ENCODE measurements around the gene STEAP4.

Gene STEAP4

GRCh38 chr7:88317422-88317821, 10.7 kb upstream of the STEAP4 start:
- Histone ChIP-seq H3K27ac (no peak overlapping the region), H3K4me1 (peaks cover 0 to 44% (median 3%) of the 10 kb centered on the region in 10 experiments; a peak in 8 of 20 replicates), H3K4me3 (no peak overlapping the region), H4K20me1 (no peaks in the 10 kb centered on the region), H3K9ac (no peak overlapping the region), H3K36me3 (no peaks in the 10 kb centered on the region), H3K27me3 (no peaks in the 10 kb centered on the region), H3K4me2 (peak overlapping the region in 3 of 11 experiments; percentile 23 to 55 (median 45); a peak in 3 of 22 replicates), H3K9me3 (replicated peaks in 1 of 11) (no peaks in the 10 kb centered on the region)
- TF ChIP-seq Cebpa-rat (IDR thresholded peaks at IDR 0.05) = no peak

GRCh38 chr7:88316456-88316855, 9.8 kb upstream of the STEAP4 start:
- Histone ChIP-seq H3K4me3 (no peak overlapping the region), H4K20me1 (no peaks in the 10 kb centered on the region), H3K4me1 (peaks cover 0 to 44% (median 3%) of the 10 kb centered on the region in 10 experiments; a peak in 8 of 20 replicates), H3K27me3 (no peaks in the 10 kb centered on the region), H3K9ac (no peak overlapping the region), H3K36me3 (no peaks in the 10 kb centered on the region), H3K27ac (peak overlapping the region in 3 of 11 experiments; percentile 34 to 50 (median 48); a peak in 5 of 22 replicates), H3K4me2 (peak overlapping the region in 2 of 11 experiments; percentile 43 to 55; a peak in 4 of 22 replicates), H3K9me3 (replicated peaks in 1 of 11) (no peaks in the 10 kb centered on the region)
- TF ChIP-seq Cebpa-rat (IDR thresholded peaks at IDR 0.05) = no peak

GRCh38 chr7:88315522-88315921, 8.8 kb upstream of the STEAP4 start:
- Histone ChIP-seq H3K27me3 (no peaks in the 10 kb centered on the region), H3K9me3 (replicated peaks in 1 of 11) (no peaks in the 10 kb centered on the region), H3K9ac (no peak overlapping the region), H3K4me1 (peaks cover 0 to 44% (median 3%) of the 10 kb centered on the region in 10 experiments; a peak in 8 of 20 replicates), H3K4me2 (peak overlapping the region in 4 of 11 experiments; percentile 27 to 55 (median 42); a peak in 7 of 22 replicates), H3K27ac (peak overlapping the region in 4 of 11 experiments; percentile 8 to 52 (median 41); a peak in 5 of 22 replicates), H3K36me3 (no peaks in the 10 kb centered on the region), H3K4me3 (no peak overlapping the region), H4K20me1 (no peaks in the 10 kb centered on the region)
- no peak for TF ChIP-seq Cebpa-rat (IDR thresholded peaks at IDR 0.05)

GRCh38 chr7:88314061-88314491, 7.4 kb upstream of the STEAP4 start:
- no peaks in the 10 kb centered on the region for H3K36me3 ChIP-seq
- peak overlapping the region in 3 of 11 experiments; percentile 35 to 56 (median 49); a peak in 6 of 22 replicates for H3K4me2 ChIP-seq
- peaks cover 0 to 44% (median 3%) of the 10 kb centered on the region in 10 experiments; a peak in 8 of 20 replicates for H3K4me1 ChIP-seq
- H3K9me3 ChIP-seq (replicated peaks in 1 of 11) = no peaks in the 10 kb centered on the region
- no peak for TF ChIP-seq Cebpa-rat (IDR thresholded peaks at IDR 0.05)
- no peak overlapping the region for H3K4me3 ChIP-seq
- H3K9ac ChIP-seq = no peak overlapping the region
- peak overlapping the region in 3 of 11 experiments; percentile 40 to 61 (median 52); a peak in 6 of 22 replicates for H3K27ac ChIP-seq
- no peaks in the 10 kb centered on the region for H3K27me3 ChIP-seq
- no peaks in the 10 kb centered on the region for H4K20me1 ChIP-seq

- H3K9me3 ChIP-seq (replicated peaks in 1 of 11) = no peaks in the 10 kb centered on the region
- no peaks in the 10 kb centered on the region for H3K36me3 ChIP-seq
- H4K20me1 ChIP-seq = no peaks in the 10 kb centered on the region
- no peak overlapping the region for H3K9ac ChIP-seq
- no peak overlapping the region for H3K27ac ChIP-seq
- H3K4me3 ChIP-seq = no peak overlapping the region
- no peak for TF ChIP-seq Cebpa-rat (IDR thresholded peaks at IDR 0.05)
- no peaks in the 10 kb centered on the region for H3K27me3 ChIP-seq
- H3K4me2 ChIP-seq = no peak overlapping the region
- H3K4me1 ChIP-seq = peaks cover 0 to 37% (median 3%) of the 10 kb centered on the region in 10 experiments; a peak in 8 of 20 replicates
Observed at GRCh38 chr7:88312061-88312663, 5.5 kb upstream of the STEAP4 start.

- H3K36me3 ChIP-seq = no peaks in the 10 kb centered on the region
- peaks cover 0 to 35% (median 3%) of the 10 kb centered on the region in 10 experiments; a peak in 8 of 20 replicates for H3K4me1 ChIP-seq
- no peak overlapping the region for H3K4me2 ChIP-seq
- no peak overlapping the region for H3K27ac ChIP-seq
- no peak overlapping the region for H3K4me3 ChIP-seq
- no peaks in the 10 kb centered on the region for H4K20me1 ChIP-seq
- no peaks in the 10 kb centered on the region for H3K27me3 ChIP-seq
- H3K9me3 ChIP-seq (replicated peaks in 1 of 11) = peaks cover 0 to 4% (median 0%) of the 10 kb centered on the region in 11 experiments; a peak in 4 of 22 replicates
- H3K9ac ChIP-seq = no peak overlapping the region
- TF ChIP-seq Cebpa-rat (IDR thresholded peaks at IDR 0.05) = no peak
Observed at GRCh38 chr7:88311675-88312036, 5.0 kb upstream of the STEAP4 start.

GRCh38 chr7:88310956-88311674, 4.4 kb upstream of the STEAP4 start:
- H3K27me3 ChIP-seq = no peaks in the 10 kb centered on the region
- H3K4me1 ChIP-seq = peaks cover 0 to 31% (median 3%) of the 10 kb centered on the region in 10 experiments; a peak in 8 of 20 replicates
- no peak overlapping the region for H3K9ac ChIP-seq
- peaks cover 0 to 8% (median 0%) of the 10 kb centered on the region in 11 experiments; a peak in 4 of 22 replicates for H3K9me3 ChIP-seq (replicated peaks in 1 of 11)
- no peaks in the 10 kb centered on the region for H4K20me1 ChIP-seq
- TF ChIP-seq Cebpa-rat (IDR thresholded peaks at IDR 0.05) = no peak
- no peak overlapping the region for H3K27ac ChIP-seq
- H3K4me3 ChIP-seq = no peak overlapping the region
- no peak overlapping the region for H3K4me2 ChIP-seq
- H3K36me3 ChIP-seq = no peaks in the 10 kb centered on the region

- H3K27ac ChIP-seq = no peak overlapping the region
- H3K27me3 ChIP-seq = no peaks in the 10 kb centered on the region
- H3K4me2 ChIP-seq = no peak overlapping the region
- TF ChIP-seq Cebpa-rat (IDR thresholded peaks at IDR 0.05) = no peak
- H3K9ac ChIP-seq = no peak overlapping the region
- no peak overlapping the region for H3K4me3 ChIP-seq
- H3K36me3 ChIP-seq = no peaks in the 10 kb centered on the region
- H3K4me1 ChIP-seq = peaks cover 0 to 18% (median 0%) of the 10 kb centered on the region in 10 experiments; a peak in 7 of 20 replicates
- no peaks in the 10 kb centered on the region for H4K20me1 ChIP-seq
- H3K9me3 ChIP-seq (replicated peaks in 1 of 11) = peaks cover 0 to 8% (median 0%) of the 10 kb centered on the region in 11 experiments; a peak in 4 of 22 replicates
Observed at GRCh38 chr7:88309819-88310218, 3.1 kb upstream of the STEAP4 start.

GRCh38 chr7:88307823-88308222, 1.1 kb upstream of the STEAP4 start:
- no peaks in the 10 kb centered on the region for H3K36me3 ChIP-seq
- TF ChIP-seq Cebpa-rat (IDR thresholded peaks at IDR 0.05) = no peak
- no peak overlapping the region for H3K27ac ChIP-seq
- peaks cover 0 to 8% (median 0%) of the 10 kb centered on the region in 11 experiments; a peak in 4 of 22 replicates for H3K9me3 ChIP-seq (replicated peaks in 1 of 11)
- H3K9ac ChIP-seq = no peak overlapping the region
- H4K20me1 ChIP-seq = no peaks in the 10 kb centered on the region
- no peak overlapping the region for H3K4me2 ChIP-seq
- H3K27me3 ChIP-seq = no peaks in the 10 kb centered on the region
- H3K4me3 ChIP-seq = no peak overlapping the region
- no peaks in the 10 kb centered on the region for H3K4me1 ChIP-seq

Data from BLaER1 treated with 17β-estradiol and CSF1 and Interleukin-3, amounts not matched to agents 10 nM and 100 nM (cell line).